Stomach smooth muscle (tissue), 2 donors: ENCODE data around the gene SHBG.

ENCODE experiments used
- H3K27ac ChIP-seq: one replicate; pipeline ENCODE4 v1.7.0; 2013; ENCODE audit warnings: mild to moderate bottlenecking, low read length, inconsistent platforms
- H3K27me3 ChIP-seq, 2 donors: one replicate each; pipeline ENCODE4 v1.7.0; 2013; ENCODE audit warnings: low read length in 2 of 2; ENCODE audit not compliant: insufficient read depth in 2 of 2, control insufficient read depth in 1 of 2
- H3K36me3 ChIP-seq, 2 donors: one replicate each; pipeline ENCODE4 v1.7.0; 2013; ENCODE audit warnings: low read length in 2 of 2; ENCODE audit not compliant: control insufficient read depth in 2 of 2, insufficient read depth in 2 of 2
- H3K4me1 ChIP-seq: one replicate; pipeline ENCODE4 v1.7.0; 2013; ENCODE audit warnings: low read length; ENCODE audit not compliant: control insufficient read depth, insufficient read depth
- H3K4me3 ChIP-seq, 2 donors: one replicate each; pipeline ENCODE4 v1.7.0; 2013; ENCODE audit warnings: low read length in 2 of 2
- H3K9ac ChIP-seq, 2 donors: one replicate each; pipeline ENCODE4 v1.7.0; 2013; ENCODE audit warnings: low read length in 2 of 2, mild to moderate bottlenecking in 1 of 2
- H3K9me3 ChIP-seq, 2 donors: one replicate each; pipeline ENCODE4 v1.7.0; 2013; ENCODE audit warnings: low read length in 2 of 2; ENCODE audit not compliant: control insufficient read depth in 2 of 2
- donor health status: healthy.
- donor health status: Pancreatic carcinoma.

Gene SHBG

GRCh38 chr17:7674934-7675333 lies 45.0 kb downstream of the SHBG start:
- no peaks in the 10 kb centered on the region for H3K4me1 ChIP-seq
- no peak overlapping the region for H3K4me3 ChIP-seq
- H3K27me3 ChIP-seq: no peaks in the 10 kb centered on the region
- no peak overlapping the region for H3K27ac ChIP-seq
- H3K36me3 ChIP-seq: peaks cover 26 to 34% of the 10 kb centered on the region in 2 donors
- peaks cover 0 to 6% of the 10 kb centered on the region in 2 donors for H3K9me3 ChIP-seq
- no peak overlapping the region for H3K9ac ChIP-seq

GRCh38 chr17:7676533-7676932 lies 46.6 kb downstream of the SHBG start:
- Histone ChIP-seq H3K4me3 (no peak overlapping the region), H3K9ac (no peak overlapping the region), H3K27me3 (no peaks in the 10 kb centered on the region), H3K4me1 (no peaks in the 10 kb centered on the region), H3K36me3 (peaks cover 20 to 22% of the 10 kb centered on the region in 2 donors), H3K27ac (no peak overlapping the region), H3K9me3 (peaks cover 0 to 6% of the 10 kb centered on the region in 2 donors)

GRCh38 chr17:7677388-7678067 lies 47.6 kb downstream of the SHBG start:
- Histone ChIP-seq H3K36me3 (peaks cover 19 to 20% of the 10 kb centered on the region in 2 donors), H3K9me3 (peaks cover 0 to 6% of the 10 kb centered on the region in 2 donors), H3K27ac (no peak overlapping the region), H3K4me3 (no peak overlapping the region), H3K4me1 (no peaks in the 10 kb centered on the region), H3K9ac (no peak overlapping the region), H3K27me3 (no peaks in the 10 kb centered on the region)
